Measurements from ENCODE around the gene B4GAT1. TPM values are rescaled to one million over a fixed set of nuclear protein-coding genes. Genes with fewer than 3 reads are reported as not detected.

B4GAT1 gene
- total and polyA plus RNA-seq, 2 of the 13 experiments (the other 11 are each of a cell fraction or from before 2014, with no cell fraction given): 40.4 to 109 TPM

- TF ChIP-seq, protein P1, sequence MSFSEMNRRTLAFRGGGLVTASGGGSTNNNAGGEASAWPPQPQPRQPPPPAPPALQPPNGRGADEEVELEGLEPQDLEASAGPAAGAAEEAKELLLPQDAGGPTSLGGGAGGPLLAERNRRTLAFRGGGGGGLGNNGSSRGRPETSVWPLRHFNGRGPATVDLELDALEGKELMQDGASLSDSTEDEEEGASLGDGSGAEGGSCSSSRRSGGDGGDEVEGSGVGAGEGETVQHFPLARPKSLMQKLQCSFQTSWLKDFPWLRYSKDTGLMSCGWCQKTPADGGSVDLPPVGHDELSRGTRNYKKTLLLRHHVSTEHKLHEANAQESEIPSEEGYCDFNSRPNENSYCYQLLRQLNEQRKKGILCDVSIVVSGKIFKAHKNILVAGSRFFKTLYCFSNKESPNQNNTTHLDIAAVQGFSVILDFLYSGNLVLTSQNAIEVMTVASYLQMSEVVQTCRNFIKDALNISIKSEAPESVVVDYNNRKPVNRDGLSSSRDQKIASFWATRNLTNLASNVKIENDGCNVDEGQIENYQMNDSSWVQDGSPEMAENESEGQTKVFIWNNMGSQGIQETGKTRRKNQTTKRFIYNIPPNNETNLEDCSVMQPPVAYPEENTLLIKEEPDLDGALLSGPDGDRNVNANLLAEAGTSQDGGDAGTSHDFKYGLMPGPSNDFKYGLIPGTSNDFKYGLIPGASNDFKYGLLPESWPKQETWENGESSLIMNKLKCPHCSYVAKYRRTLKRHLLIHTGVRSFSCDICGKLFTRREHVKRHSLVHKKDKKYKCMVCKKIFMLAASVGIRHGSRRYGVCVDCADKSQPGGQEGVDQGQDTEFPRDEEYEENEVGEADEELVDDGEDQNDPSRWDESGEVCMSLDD (CRISPR knock-in tag; IDR thresholded peaks at IDR 0.05; ENCODE audit: borderline replicate concordance): no peak
- TF ChIP-seq, protein P2, sequence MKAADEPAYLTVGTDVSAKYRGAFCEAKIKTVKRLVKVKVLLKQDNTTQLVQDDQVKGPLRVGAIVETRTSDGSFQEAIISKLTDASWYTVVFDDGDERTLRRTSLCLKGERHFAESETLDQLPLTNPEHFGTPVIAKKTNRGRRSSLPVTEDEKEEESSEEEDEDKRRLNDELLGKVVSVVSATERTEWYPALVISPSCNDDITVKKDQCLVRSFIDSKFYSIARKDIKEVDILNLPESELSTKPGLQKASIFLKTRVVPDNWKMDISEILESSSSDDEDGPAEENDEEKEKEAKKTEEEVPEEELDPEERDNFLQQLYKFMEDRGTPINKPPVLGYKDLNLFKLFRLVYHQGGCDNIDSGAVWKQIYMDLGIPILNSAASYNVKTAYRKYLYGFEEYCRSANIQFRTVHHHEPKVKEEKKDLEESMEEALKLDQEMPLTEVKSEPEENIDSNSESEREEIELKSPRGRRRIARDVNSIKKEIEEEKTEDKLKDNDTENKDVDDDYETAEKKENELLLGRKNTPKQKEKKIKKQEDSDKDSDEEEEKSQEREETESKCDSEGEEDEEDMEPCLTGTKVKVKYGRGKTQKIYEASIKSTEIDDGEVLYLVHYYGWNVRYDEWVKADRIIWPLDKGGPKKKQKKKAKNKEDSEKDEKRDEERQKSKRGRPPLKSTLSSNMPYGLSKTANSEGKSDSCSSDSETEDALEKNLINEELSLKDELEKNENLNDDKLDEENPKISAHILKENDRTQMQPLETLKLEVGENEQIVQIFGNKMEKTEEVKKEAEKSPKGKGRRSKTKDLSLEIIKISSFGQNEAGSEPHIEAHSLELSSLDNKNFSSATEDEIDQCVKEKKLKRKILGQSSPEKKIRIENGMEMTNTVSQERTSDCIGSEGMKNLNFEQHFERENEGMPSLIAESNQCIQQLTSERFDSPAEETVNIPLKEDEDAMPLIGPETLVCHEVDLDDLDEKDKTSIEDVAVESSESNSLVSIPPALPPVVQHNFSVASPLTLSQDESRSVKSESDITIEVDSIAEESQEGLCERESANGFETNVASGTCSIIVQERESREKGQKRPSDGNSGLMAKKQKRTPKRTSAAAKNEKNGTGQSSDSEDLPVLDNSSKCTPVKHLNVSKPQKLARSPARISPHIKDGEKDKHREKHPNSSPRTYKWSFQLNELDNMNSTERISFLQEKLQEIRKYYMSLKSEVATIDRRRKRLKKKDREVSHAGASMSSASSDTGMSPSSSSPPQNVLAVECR (CRISPR knock-in tag; IDR thresholded peaks at IDR 0.05; ENCODE audit: borderline replicate concordance): peak; percentile 30; the same call in 1 of the 2 replicates
- TF ChIP-seq RXRB (CRISPR knock-in tag; IDR thresholded peaks at IDR 0.05; ENCODE audit: borderline replicate concordance): 0 out of 2 replicates have a peak, but pooled peaks have one; percentile 11
- TF ChIP-seq, protein P3, sequence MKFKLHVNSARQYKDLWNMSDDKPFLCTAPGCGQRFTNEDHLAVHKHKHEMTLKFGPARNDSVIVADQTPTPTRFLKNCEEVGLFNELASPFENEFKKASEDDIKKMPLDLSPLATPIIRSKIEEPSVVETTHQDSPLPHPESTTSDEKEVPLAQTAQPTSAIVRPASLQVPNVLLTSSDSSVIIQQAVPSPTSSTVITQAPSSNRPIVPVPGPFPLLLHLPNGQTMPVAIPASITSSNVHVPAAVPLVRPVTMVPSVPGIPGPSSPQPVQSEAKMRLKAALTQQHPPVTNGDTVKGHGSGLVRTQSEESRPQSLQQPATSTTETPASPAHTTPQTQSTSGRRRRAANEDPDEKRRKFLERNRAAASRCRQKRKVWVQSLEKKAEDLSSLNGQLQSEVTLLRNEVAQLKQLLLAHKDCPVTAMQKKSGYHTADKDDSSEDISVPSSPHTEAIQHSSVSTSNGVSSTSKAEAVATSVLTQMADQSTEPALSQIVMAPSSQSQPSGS (CRISPR knock-in tag; IDR thresholded peaks at IDR 0.05): peak; percentile 46; the same call in 1 of the 2 replicates
- TF ChIP-seq, protein P4, sequence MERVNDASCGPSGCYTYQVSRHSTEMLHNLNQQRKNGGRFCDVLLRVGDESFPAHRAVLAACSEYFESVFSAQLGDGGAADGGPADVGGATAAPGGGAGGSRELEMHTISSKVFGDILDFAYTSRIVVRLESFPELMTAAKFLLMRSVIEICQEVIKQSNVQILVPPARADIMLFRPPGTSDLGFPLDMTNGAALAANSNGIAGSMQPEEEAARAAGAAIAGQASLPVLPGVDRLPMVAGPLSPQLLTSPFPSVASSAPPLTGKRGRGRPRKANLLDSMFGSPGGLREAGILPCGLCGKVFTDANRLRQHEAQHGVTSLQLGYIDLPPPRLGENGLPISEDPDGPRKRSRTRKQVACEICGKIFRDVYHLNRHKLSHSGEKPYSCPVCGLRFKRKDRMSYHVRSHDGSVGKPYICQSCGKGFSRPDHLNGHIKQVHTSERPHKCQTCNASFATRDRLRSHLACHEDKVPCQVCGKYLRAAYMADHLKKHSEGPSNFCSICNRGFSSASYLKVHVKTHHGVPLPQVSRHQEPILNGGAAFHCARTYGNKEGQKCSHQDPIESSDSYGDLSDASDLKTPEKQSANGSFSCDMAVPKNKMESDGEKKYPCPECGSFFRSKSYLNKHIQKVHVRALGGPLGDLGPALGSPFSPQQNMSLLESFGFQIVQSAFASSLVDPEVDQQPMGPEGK (CRISPR knock-in tag; IDR thresholded peaks at IDR 0.05): peak; percentile 22; the same call in 1 of the 2 replicates
- peak; percentile 3; the same call in 1 of the 2 replicates for TF ChIP-seq ZNF281 (CRISPR knock-in tag; IDR thresholded peaks at IDR 0.05; ENCODE audit: borderline replicate concordance)
- 0 out of 2 replicates have a peak, but pooled peaks have one; percentile 23 for TF ChIP-seq MYPOP (CRISPR knock-in tag; IDR thresholded peaks at IDR 0.05)
- 0 out of 2 replicates have a peak, but pooled peaks have one; percentile 8 for TF ChIP-seq ZNF589 (CRISPR knock-in tag; conservative IDR thresholded peaks at IDR 0.05)
- TF ChIP-seq RAD21 (CRISPR knock-in tag; IDR thresholded peaks at IDR 0.05): peak; percentile 6; the same call in 1 of the 2 replicates
- 0 out of 2 replicates have a peak, but pooled peaks have one; percentile 7 for TF ChIP-seq GABPB1 (CRISPR knock-in tag; IDR thresholded peaks at IDR 0.05)
- TF ChIP-seq HNF4A (CRISPR knock-in tag; IDR thresholded peaks at IDR 0.05): peak; percentile 62
Observed at GRCh38 chr11:66317723-66318599, 29.5 kb downstream of the B4GAT1 start (continued).
